ENCODE data around the gene CAMTA1. TPM values are rescaled to one million over a fixed set of nuclear protein-coding genes. Genes with fewer than 3 reads are reported as not detected.

Gene CAMTA1
- total RNA-seq, 1 experiment from 2014 or later = 82.2 TPM

DNA sequence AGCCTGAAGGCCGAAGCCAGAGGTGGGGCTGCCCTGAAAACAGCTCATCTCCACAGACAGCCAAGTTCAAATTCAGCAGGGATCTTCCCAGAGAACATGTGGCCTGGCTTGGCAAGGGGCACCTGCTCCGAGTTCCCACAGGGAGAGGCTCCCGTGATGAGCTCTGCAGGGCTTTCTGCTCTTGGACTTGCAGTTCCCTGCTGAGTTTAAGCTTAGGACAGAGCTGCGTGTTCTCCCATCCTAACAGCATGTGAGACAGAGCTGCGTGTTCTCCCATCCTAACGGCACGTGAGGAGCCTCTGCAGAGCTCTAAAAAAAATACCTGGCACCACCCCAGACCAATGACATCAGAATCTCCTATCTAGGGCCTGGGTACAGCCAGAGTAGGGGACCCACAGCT is 872.8 kb downstream of the CAMTA1 start:
- no peak for DNase-seq (ENCODE audit: low read depth, low spot score)
- Histone ChIP-seq H3K4me3 (ENCODE audit: low read depth in 2 of 2, low read length in 2 of 2) (no peak overlapping the region), H3K27ac (ENCODE audit: low read length) (no peak overlapping the region), H3K36me3 (ENCODE audit: control insufficient read depth, insufficient read depth, low read length) (no peaks in the 10 kb centered on the region), H3K9me3 (ENCODE audit: control insufficient read depth, insufficient read depth, low read depth, low read length) (no peaks in the 10 kb centered on the region), H3K27me3 (ENCODE audit: control insufficient read depth, insufficient read depth, low read length) (no peaks in the 10 kb centered on the region), H3K4me1 (ENCODE audit: control insufficient read depth, insufficient read depth, low read length) (no peaks in the 10 kb centered on the region)
- CTCF ChIA-PET = no interaction called here
- in situ Hi-C loops (cut with HindIII; ENCODE audit: low pct_unique_long_range_greater_than_20kb, low sequenced_read_pairs) (no loop called here), intact Hi-C loops (cut with micrococcal nuclease; ENCODE audit: unreplicated experiment) (no loop called here)
- BruUV-seq (replicated peaks) = no TSS peak
- TF ChIP-seq SIN3A (IDR thresholded peaks at IDR 0.05; ENCODE audit: borderline replicate concordance, insufficient read depth, low read depth, low read length) (no peak), REST (IDR thresholded peaks at IDR 0.05; ENCODE audit: insufficient read depth in 1 of 2, low read depth in 2 of 2, low read length in 1 of 2) (no peak), CTCF (IDR thresholded peaks at IDR 0.05) (no peak), TCF7L2 (IDR thresholded peaks at IDR 0.05; ENCODE audit: low read depth, low read length) (no peak), POLR2AphosphoS5 (IDR thresholded peaks at IDR 0.05; ENCODE audit: low read depth, low read length) (no peak)
- ATAC-seq = no peak
- POLR2A ChIA-PET = interaction anchor here (0.6 kb wide), 1 partner anchor 23 kb away, joined by 4 read pairs; no protein-coding TSS in a partner anchor

DNA sequence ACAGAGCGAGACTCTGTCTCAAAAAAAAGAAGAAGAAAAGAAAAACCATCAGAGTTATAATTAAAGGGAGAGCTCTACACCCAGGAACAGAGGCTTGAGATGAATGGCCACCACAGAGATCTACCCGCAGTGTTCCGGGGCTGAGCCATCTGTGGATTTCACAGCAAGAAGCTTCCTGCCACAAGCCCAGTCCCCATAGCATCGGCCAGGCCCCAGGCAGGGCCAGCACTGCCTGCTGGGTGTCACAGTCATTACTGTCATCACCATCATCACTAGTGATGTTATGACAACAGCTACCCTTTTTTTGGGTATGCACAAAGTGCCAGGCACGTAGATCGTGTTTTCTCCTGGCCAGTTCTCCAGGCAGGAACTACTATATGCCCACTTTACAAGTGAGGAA is 874.3 kb downstream of the CAMTA1 start:
- ATAC-seq = no peak
- TF ChIP-seq CTCF (IDR thresholded peaks at IDR 0.05) = no peak
- no peak for TF ChIP-seq SIN3A (IDR thresholded peaks at IDR 0.05; ENCODE audit: borderline replicate concordance, insufficient read depth, low read depth, low read length)
- no peak for TF ChIP-seq REST (IDR thresholded peaks at IDR 0.05; ENCODE audit: insufficient read depth in 1 of 2, low read depth in 2 of 2, low read length in 1 of 2)
- POLR2A ChIA-PET = no interaction called here
- intact Hi-C loops (cut with micrococcal nuclease; ENCODE audit: unreplicated experiment) (no loop called here), in situ Hi-C loops (cut with HindIII; ENCODE audit: low pct_unique_long_range_greater_than_20kb, low sequenced_read_pairs) (no loop called here)
- Histone ChIP-seq H3K36me3 (ENCODE audit: control insufficient read depth, insufficient read depth, low read length) (no peaks in the 10 kb centered on the region), H3K4me1 (ENCODE audit: control insufficient read depth, insufficient read depth, low read length) (no peaks in the 10 kb centered on the region), H3K27ac (ENCODE audit: low read length) (no peak overlapping the region), H3K4me3 (ENCODE audit: low read depth in 2 of 2, low read length in 2 of 2) (no peak overlapping the region), H3K9me3 (ENCODE audit: control insufficient read depth, insufficient read depth, low read depth, low read length) (no peaks in the 10 kb centered on the region), H3K27me3 (ENCODE audit: control insufficient read depth, insufficient read depth, low read length) (no peaks in the 10 kb centered on the region)
- no TSS peak for BruUV-seq (replicated peaks)
- CTCF ChIA-PET = no interaction called here
- no peak for DNase-seq (ENCODE audit: low read depth, low spot score)
